Epithelial cell of proximal tubule (primary cell): Measurements from ENCODE around the gene PXDN. TPM values are rescaled to one million over a fixed set of nuclear protein-coding genes. Genes with fewer than 3 reads are reported as not detected.
"Not testable (repeated sequence)": the region's sequence is repeated elsewhere in the genome, so short reads cannot be mapped to it uniquely, and the experiment has no call there.

Experiments used
- DNase-seq: peaks from one replicate; pipeline ENCODE4 v3.0.0-alpha.2; 2011; ENCODE audit warnings: low read depth
- H3K4me3 ChIP-seq: 2 replicates; pipeline ENCODE4 v1.5.1; 2011; ENCODE audit warnings: low read depth, mild to moderate bottlenecking, low read length
- total RNA-seq: library from RNA; depleted of rRNA; stranded (reverse); fragments of >200 nt; gene quantifications from 2 replicates; pipeline ENCODE4 v1.2.3, GENCODE V29; 2015
- TF ChIP-seq, protein P1 (sequence below): conservative IDR thresholded peaks from 2 replicates; pipeline ENCODE4 v1.5.1; 2012; ENCODE audit warnings: low read depth, mild to moderate bottlenecking, low read length

The PXDN gene
- total RNA-seq, 1 donor from 2014 or later = 197 TPM

- DNase-seq = no peak
Observed at GRCh38 chr2:1723397-1724042, 20.8 kb downstream of the PXDN start.

GRCh38 chr2:1722692-1723091, 21.6 kb downstream of the PXDN start:
- TF ChIP-seq, protein P1, sequence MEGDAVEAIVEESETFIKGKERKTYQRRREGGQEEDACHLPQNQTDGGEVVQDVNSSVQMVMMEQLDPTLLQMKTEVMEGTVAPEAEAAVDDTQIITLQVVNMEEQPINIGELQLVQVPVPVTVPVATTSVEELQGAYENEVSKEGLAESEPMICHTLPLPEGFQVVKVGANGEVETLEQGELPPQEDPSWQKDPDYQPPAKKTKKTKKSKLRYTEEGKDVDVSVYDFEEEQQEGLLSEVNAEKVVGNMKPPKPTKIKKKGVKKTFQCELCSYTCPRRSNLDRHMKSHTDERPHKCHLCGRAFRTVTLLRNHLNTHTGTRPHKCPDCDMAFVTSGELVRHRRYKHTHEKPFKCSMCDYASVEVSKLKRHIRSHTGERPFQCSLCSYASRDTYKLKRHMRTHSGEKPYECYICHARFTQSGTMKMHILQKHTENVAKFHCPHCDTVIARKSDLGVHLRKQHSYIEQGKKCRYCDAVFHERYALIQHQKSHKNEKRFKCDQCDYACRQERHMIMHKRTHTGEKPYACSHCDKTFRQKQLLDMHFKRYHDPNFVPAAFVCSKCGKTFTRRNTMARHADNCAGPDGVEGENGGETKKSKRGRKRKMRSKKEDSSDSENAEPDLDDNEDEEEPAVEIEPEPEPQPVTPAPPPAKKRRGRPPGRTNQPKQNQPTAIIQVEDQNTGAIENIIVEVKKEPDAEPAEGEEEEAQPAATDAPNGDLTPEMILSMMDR = no peak
- DNase-seq = no peak
- H3K4me3 ChIP-seq = no peak overlapping the region

More at GRCh38 chr2:1723397-1724042, 20.8 kb downstream of the PXDN start:
- TF ChIP-seq, protein P1 = no peak
- H3K4me3 ChIP-seq = no peak overlapping the region

DNA sequence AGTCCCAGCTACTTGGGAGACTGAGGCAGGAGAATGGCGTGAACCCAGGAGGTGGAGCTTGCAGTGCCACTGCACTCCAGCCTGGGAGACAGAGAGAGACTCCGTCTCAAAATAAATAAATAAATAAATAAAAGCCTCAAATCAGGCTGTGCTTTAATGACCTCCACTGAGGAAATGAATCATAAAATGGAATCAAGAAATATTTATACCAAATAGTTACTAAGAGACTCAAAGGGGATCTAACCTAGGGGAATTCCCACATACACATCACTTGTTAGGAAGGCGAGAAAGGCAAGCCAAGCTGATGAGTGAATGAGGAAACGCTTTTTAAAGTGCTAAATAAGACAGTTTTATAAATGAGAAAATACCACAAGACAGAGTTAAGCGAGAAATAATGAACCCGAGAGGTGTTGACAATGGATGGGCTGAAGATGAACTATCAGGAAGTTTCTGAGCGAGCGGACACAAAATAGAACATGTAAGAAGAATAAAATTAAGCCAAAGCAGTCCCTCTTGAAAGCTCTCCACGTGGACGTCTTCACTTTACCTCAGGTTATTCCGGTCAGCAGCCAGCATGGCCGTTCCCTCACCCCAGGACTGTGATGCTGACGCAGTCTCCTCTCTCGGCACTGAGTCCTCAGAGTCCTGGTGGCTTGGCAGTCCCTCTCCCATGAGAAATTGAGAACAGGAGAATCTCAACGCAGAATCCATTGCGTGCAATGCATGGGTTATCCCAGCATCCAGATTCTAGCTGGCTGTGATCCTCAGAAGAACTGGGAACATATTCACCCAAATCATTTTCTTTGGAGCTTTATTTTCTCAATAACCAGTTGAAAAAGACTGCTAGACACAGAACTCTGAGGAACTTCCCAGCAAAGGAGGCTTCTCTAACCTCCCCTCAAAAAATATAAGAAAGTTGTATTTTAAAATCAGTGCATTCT, 22.3 kb downstream of the PXDN start:
- DNase-seq = peak; percentile 97
- TF ChIP-seq, protein P1 = no peak
- peak overlapping the region; percentile 27 for H3K4me3 ChIP-seq

GRCh38 chr2:1718339-1719220, 25.7 kb downstream of the PXDN start:
- H3K4me3 ChIP-seq = no peak overlapping the region
- no peak for DNase-seq
- TF ChIP-seq, protein P1 = no peak

DNA sequence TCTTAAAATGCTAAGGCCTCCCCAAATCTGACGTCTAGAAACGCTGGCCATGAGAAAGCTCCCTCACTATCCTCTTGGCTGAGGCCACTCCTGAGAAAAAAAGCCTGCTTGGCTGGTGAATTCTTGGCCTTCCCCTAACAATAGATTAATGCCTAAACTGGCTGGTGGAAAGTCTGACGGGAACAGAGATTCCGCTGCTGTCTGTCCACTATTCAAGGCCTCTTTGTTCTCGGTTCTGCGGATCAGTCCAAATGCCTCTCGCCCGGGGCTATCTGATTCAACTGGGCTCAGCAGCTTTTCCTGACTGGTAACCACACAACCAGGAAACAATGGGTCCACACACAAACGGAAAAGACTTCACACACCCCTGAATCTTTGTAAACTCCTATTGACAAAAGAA, 27.2 kb downstream of the PXDN start:
- no peak overlapping the region for H3K4me3 ChIP-seq
- TF ChIP-seq, protein P1 = no peak
- DNase-seq = peak; percentile 56

DNA sequence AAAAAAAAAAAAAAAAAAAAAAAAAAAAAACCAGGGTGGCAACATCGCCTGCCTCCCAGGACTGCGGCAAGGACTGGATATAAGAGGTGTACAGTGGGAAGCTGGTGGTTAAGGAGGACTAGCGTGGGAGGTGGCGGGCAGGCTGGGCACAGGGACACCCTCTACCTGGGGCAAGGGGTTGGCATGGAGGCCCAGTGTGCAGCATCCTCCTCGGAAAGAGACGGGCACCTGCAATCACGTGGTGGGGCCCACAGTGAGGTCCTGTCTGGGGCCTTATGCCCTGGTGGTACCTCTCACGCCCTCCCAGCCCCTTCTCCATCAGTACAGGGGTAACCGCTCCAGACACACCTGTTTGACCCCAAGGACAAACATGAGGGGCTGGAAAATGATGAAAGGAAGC, 27.9 kb downstream of the PXDN start:
- H3K4me3 ChIP-seq = no peak overlapping the region
- TF ChIP-seq, protein P1 = no peak
- no peak for DNase-seq

DNA sequence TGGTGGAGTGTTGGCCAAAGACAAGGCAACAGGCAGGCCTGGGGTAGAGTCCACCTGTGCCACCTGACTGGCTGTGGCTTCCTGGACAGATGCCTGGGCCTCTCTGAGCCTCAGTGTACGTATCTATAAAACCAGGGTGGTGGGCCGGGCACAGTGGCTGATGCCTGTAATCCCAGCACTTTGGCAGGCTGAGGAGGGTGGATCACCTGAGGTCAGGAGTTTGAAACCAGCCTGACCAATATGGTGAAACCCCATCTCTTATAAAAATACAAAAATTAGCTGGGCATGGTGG, 28.4 kb downstream of the PXDN start:
- not testable (repeated sequence) for H3K4me3 ChIP-seq, DNase-seq
